T-cell (primary cell): ENCODE measurements around the gene ITGAL. TPM values are rescaled to one million over a fixed set of nuclear protein-coding genes. Genes with fewer than 3 reads are reported as not detected.

ENCODE experiments used
- ATAC-seq, 4 experiments: fragments of 200-7000 bp in 3 of 4; fragments of 150-1000 bp in 1 of 4; cut with Tn5 transposase; replicated peaks in 1 of 4; 1 replicate in 3 of 4; 2 replicates in 1 of 4; pipeline ENCODE4 v1.10.0; 2021; ENCODE audit warnings: moderate library complexity in 3 of 4, mild to moderate bottlenecking in 2 of 4, moderate number of reproducible peaks in 1 of 4
- CTCF ChIA-PET, 2 donors: fragments of 300-600 bp; sonication (Branson Sonifier 250); formaldehyde crosslinking; loops; one replicate each; lab custom pipeline; 2022; ENCODE audit warnings: antibody characterized with exemption in 2 of 2; lab: Charles Lee
- POLR2A ChIA-PET, 2 donors: fragments of 300-600 bp; sonication (Branson Sonifier 250); formaldehyde crosslinking; loops; one replicate each; lab custom pipeline; 2022; ENCODE audit warnings: antibody characterized with exemption in 2 of 2; lab: Charles Lee
- DNase-seq, 35 experiments: peaks; one replicate each; pipeline versions ENCODE4 v3.0.0 to v3.0.0-alpha.2; 2013 to 2023
- H3K27ac ChIP-seq: one replicate; pipeline ENCODE4 v1.5.1; 2013; ENCODE audit warnings: low read length
- H3K27me3 ChIP-seq, 2 experiments: replicated peaks in 1 of 2; 1 replicate in 1 of 2; 2 replicates in 1 of 2; pipeline versions ENCODE4 v1.6.1 to v1.7.0; 2013; ENCODE audit warnings: low read length in 1 of 2, mixed read lengths in 1 of 2; ENCODE audit not compliant: control insufficient read depth in 2 of 2, insufficient read depth in 2 of 2; ENCODE audit errors: extremely low read depth in 1 of 2
- H3K36me3 ChIP-seq, 2 donors: 1 replicate in 1 of 2; 2 replicates in 1 of 2; pipeline versions ENCODE4 v1.6.1 to v1.7.0; 2013; ENCODE audit warnings: low read length in 1 of 2; ENCODE audit not compliant: control insufficient read depth in 2 of 2, insufficient read depth in 1 of 2; ENCODE audit errors: extremely low read depth in 1 of 2
- H3K4me1 ChIP-seq, 2 experiments: 1 replicate in 1 of 2; 2 replicates in 1 of 2; pipeline versions ENCODE4 v1.6.1 to v1.7.0; 2013; ENCODE audit warnings: low read length in 2 of 2, mixed read lengths in 1 of 2; ENCODE audit not compliant: insufficient read depth in 2 of 2, control insufficient read depth in 1 of 2; ENCODE audit errors: extremely low read depth in 1 of 2
- H3K4me3 ChIP-seq, 2 donors: 1 replicate in 1 of 2; 2 replicates in 1 of 2; pipeline versions ENCODE4 v1.5.1 to v1.7.0; 2013; ENCODE audit warnings: mild to moderate bottlenecking in 2 of 2, low read length in 1 of 2, moderate library complexity in 1 of 2; ENCODE audit not compliant: control insufficient read depth in 1 of 2; ENCODE audit errors: extremely low read depth in 1 of 2
- H3K9me3 ChIP-seq: 2 replicates; pipeline ENCODE4 v1.7.0; 2013
- H3K27ac Mint-ChIP-seq, 2 donors: one replicate each; pipeline ENCODE4 v1.8.0; 2020 to 2021; ENCODE audit warnings: mild to moderate bottlenecking in 2 of 2, mixed read lengths in 2 of 2
- H3K27me3 Mint-ChIP-seq, 2 donors: one replicate each; pipeline ENCODE4 v1.8.0; 2021 to 2022; ENCODE audit warnings: mixed read lengths in 2 of 2
- H3K36me3 Mint-ChIP-seq: one replicate; pipeline ENCODE4 v1.8.0; 2021; ENCODE audit warnings: mixed read lengths
- H3K4me1 Mint-ChIP-seq, 3 donors: one replicate each; pipeline ENCODE4 v1.8.0; 2020 to 2022; ENCODE audit warnings: mixed read lengths in 3 of 3, mild to moderate bottlenecking in 1 of 3
- H3K4me3 Mint-ChIP-seq, 3 donors: one replicate each; pipeline ENCODE4 v1.8.0; 2020 to 2022; ENCODE audit warnings: mild to moderate bottlenecking in 3 of 3, mixed read lengths in 3 of 3, moderate library complexity in 3 of 3
- H3K9me3 Mint-ChIP-seq, 3 donors: one replicate each; pipeline ENCODE4 v1.8.0; 2020 to 2022; ENCODE audit warnings: mixed read lengths in 3 of 3
- WGBS: methylation state at CpG from one replicate; pipeline ENCODE4 v1.1.5; 2013; ENCODE audit warnings: missing lambda C conversion rate; ENCODE audit not compliant: insufficient coverage; 5-methylcytosine and 5-hydroxymethylcytosine counted together
- total RNA-seq, 35 experiments: library from RNA in 6 of 35; stranded (reverse) in 6 of 35; fragments of 120-200 nt in 1 of 35; gene quantifications; one replicate each; pipeline versions ENCODE4 v1.2.1 to v1.2.4 and lab custom pipeline; 2013 to 2026

Gene ITGAL
- total RNA-seq, 5 donors from 2014 or later (not counting 1 experiment from before 2014, with no cell fraction given), result 322 to 640 (median 518) TPM

- Mint-ChIP-seq H3K27me3 (no peaks in the 10 kb centered on the region), H3K27ac (peak overlapping the region; percentile 26 to 75), H3K36me3 (peaks cover 2% of the 10 kb centered on the region), H3K9me3 (no peaks in the 10 kb centered on the region), H3K4me3 (no peak overlapping the region), H3K4me1 (peaks cover 45 to 54% (median 46%) of the 10 kb centered on the region in 3 donors)
- H3K4me1 ChIP-seq, result peaks cover 19 to 33% of the 10 kb centered on the region in 2 experiments
- WGBS, result 78% methylated on average over 4 of the region's 8 CpGs
- H3K9me3 ChIP-seq, result no peaks in the 10 kb centered on the region
- ATAC-seq (no peak), DNase-seq (no peak)
- ChIA-PET POLR2A (no interaction called here), CTCF (no interaction called here)
- H3K4me3 ChIP-seq, result no peak overlapping the region
- no peak overlapping the region for H3K27ac ChIP-seq
- H3K27me3 ChIP-seq, result no peaks in the 10 kb centered on the region
- H3K36me3 ChIP-seq, result peaks cover 0 to 3% of the 10 kb centered on the region in 2 donors
Measured at GRCh38 chr16:30548416-30549253, 76.1 kb downstream of the ITGAL start.

- peaks cover 59 to 67% (median 63%) of the 10 kb centered on the region in 3 donors for H3K4me1 Mint-ChIP-seq
- H3K27ac Mint-ChIP-seq, result peak overlapping the region; percentile 94 to 97
- peaks cover 16% of the 10 kb centered on the region for H3K36me3 Mint-ChIP-seq
- H3K4me3 Mint-ChIP-seq, result peak overlapping the region; percentile 52 to 76 (median 68)
- peak overlapping the region in 1 of 2 donors; percentile 15 for H3K4me3 ChIP-seq
- H3K27me3 Mint-ChIP-seq, result no peaks in the 10 kb centered on the region
- ChIA-PET POLR2A (interaction anchor here (0.5 to 1.0 kb wide), 13 partner anchors 16 to 213 kb away, joined by 3 to 10 read pairs (median 5); partner anchors contain the start of genes DCTPP1 (in 1 of the 2), ITGAL (in 1 of the 2), ZNF688 (in 1 of the 2) and ZNF747 (in 1 of the 2)), CTCF (interaction anchor here (0.6 to 1.1 kb wide), 8 partner anchors 17 to 1348 kb away, joined by 3 to 22 read pairs (median 4); partner anchors contain the start of genes DCTPP1 (in 1 of the 2), ZNF48 (in 1 of the 2) and ZNF747 (in 1 of the 2))
- DNase-seq, result peak in 34 of 35 experiments; percentile 28 to 85 (median 58)
- no peaks in the 10 kb centered on the region for H3K9me3 Mint-ChIP-seq
- H3K4me1 ChIP-seq, result peaks cover 21 to 62% of the 10 kb centered on the region in 2 experiments
- WGBS, result 7% methylated on average over 3 of the region's 3 CpGs
- peak overlapping the region; percentile 80 for H3K27ac ChIP-seq
- H3K27me3 ChIP-seq, result no peaks in the 10 kb centered on the region
- H3K36me3 ChIP-seq, result peaks cover 3 to 29% of the 10 kb centered on the region in 2 donors
- ATAC-seq, result peak; percentile 85 to 92 (median 88)
- no peaks in the 10 kb centered on the region for H3K9me3 ChIP-seq
Measured at GRCh38 chr16:30551781-30552180, 79.2 kb downstream of the ITGAL start.

GRCh38 chr16:30552956-30553355, 80.4 kb downstream of the ITGAL start:
- H3K36me3 Mint-ChIP-seq, result peaks cover 16% of the 10 kb centered on the region
- peak overlapping the region in 1 of 3 donors; percentile 76 for H3K4me3 Mint-ChIP-seq
- peaks cover 57 to 73% (median 60%) of the 10 kb centered on the region in 3 donors for H3K4me1 Mint-ChIP-seq
- Histone ChIP-seq H3K27me3 (no peaks in the 10 kb centered on the region), H3K4me1 (peaks cover 21 to 72% of the 10 kb centered on the region in 2 experiments), H3K9me3 (no peaks in the 10 kb centered on the region), H3K4me3 (no peak overlapping the region), H3K27ac (peak overlapping the region; percentile 80), H3K36me3 (peaks cover 3 to 29% of the 10 kb centered on the region in 2 donors)
- DNase-seq, result no peak
- no peaks in the 10 kb centered on the region for H3K9me3 Mint-ChIP-seq
- POLR2A ChIA-PET, result interaction anchor here in 1 of 2 donors (0.7 kb wide), 1 partner anchor 42 kb away, joined by 7 read pairs; no protein-coding TSS in a partner anchor
- peak overlapping the region; percentile 94 to 97 for H3K27ac Mint-ChIP-seq
- CTCF ChIA-PET, result no interaction called here
- no peak for ATAC-seq
- WGBS, result 94% methylated on average over 4 of the region's 4 CpGs
- no peaks in the 10 kb centered on the region for H3K27me3 Mint-ChIP-seq

- CTCF ChIA-PET, result no interaction called here
- WGBS, result no CpG with 5 or more reads among the region's 2 CpGs
- Histone ChIP-seq H3K4me3 (no peak overlapping the region), H3K9me3 (no peaks in the 10 kb centered on the region), H3K4me1 (peaks cover 21 to 73% of the 10 kb centered on the region in 2 experiments), H3K27ac (peak overlapping the region; percentile 80), H3K27me3 (no peaks in the 10 kb centered on the region), H3K36me3 (peaks cover 3 to 29% of the 10 kb centered on the region in 2 donors)
- ATAC-seq, result no peak
- peaks cover 16% of the 10 kb centered on the region for H3K36me3 Mint-ChIP-seq
- no peak for DNase-seq
- peaks cover 55 to 72% (median 55%) of the 10 kb centered on the region in 3 donors for H3K4me1 Mint-ChIP-seq
- no peaks in the 10 kb centered on the region for H3K9me3 Mint-ChIP-seq
- H3K27me3 Mint-ChIP-seq, result no peaks in the 10 kb centered on the region
- peak overlapping the region; percentile 94 to 97 for H3K27ac Mint-ChIP-seq
- POLR2A ChIA-PET, result no interaction called here
- peak overlapping the region in 1 of 3 donors; percentile 19 for H3K4me3 Mint-ChIP-seq
Measured at GRCh38 chr16:30553393-30553899, 80.9 kb downstream of the ITGAL start.

- Histone ChIP-seq H3K36me3 (peaks cover 3 to 29% of the 10 kb centered on the region in 2 donors), H3K4me3 (no peak overlapping the region), H3K9me3 (no peaks in the 10 kb centered on the region), H3K4me1 (peaks cover 21 to 80% of the 10 kb centered on the region in 2 experiments), H3K27ac (no peak overlapping the region), H3K27me3 (no peaks in the 10 kb centered on the region)
- ChIA-PET POLR2A (interaction anchor here in 1 of 2 donors (0.5 kb wide), 1 partner anchor 14 kb away, joined by 6 read pairs; no protein-coding TSS in a partner anchor), CTCF (no interaction called here)
- WGBS, result 98% methylated on average over 16 of the region's 18 CpGs
- H3K27ac Mint-ChIP-seq, result peak overlapping the region in 1 of 2 donors; percentile 97
- ATAC-seq (no peak), DNase-seq (no peak)
- H3K4me3 Mint-ChIP-seq, result peak overlapping the region in 1 of 3 donors; percentile 3
- peaks cover 53 to 70% (median 59%) of the 10 kb centered on the region in 3 donors for H3K4me1 Mint-ChIP-seq
- no peaks in the 10 kb centered on the region for H3K9me3 Mint-ChIP-seq
- peaks cover 16% of the 10 kb centered on the region for H3K36me3 Mint-ChIP-seq
- no peaks in the 10 kb centered on the region for H3K27me3 Mint-ChIP-seq
Measured at GRCh38 chr16:30554557-30555314, 82.2 kb downstream of the ITGAL start.
